Activated T-helper 9 cell treated with anti-CD3 and anti-CD28 coated beads, Interleukin-2, amount 50 U/mL, for 16 hours (primary cell): ENCODE data around the gene COA7.

ENCODE experiments used
- DNase-seq: peaks from one replicate; pipeline ENCODE4 v3.0.0-alpha.2; 2020; ENCODE audit warnings: low read depth

The COA7 gene

GRCh38 chr1:52635321-52636089 lies 62.6 kb downstream of the COA7 start:
- DNase-seq: no peak
